Upper lobe of left lung (tissue), 6 donors: ENCODE results near the gene MTCL1. TPM values are rescaled to one million over a fixed set of nuclear protein-coding genes. Genes with fewer than 3 reads are reported as not detected.

Experiments
- ATAC-seq, 2 donors: fragments of 200-7000 bp; cut with Tn5 transposase; one replicate each; pipeline ENCODE4 v1.9.1; 2022; ENCODE audit warnings: mild to moderate bottlenecking in 2 of 2, moderate library complexity in 2 of 2; ENCODE audit not compliant: low FRiP score in 2 of 2
- DNase-seq, 2 donors: peaks; one replicate each; pipeline ENCODE4 v3.0.0-alpha.2; 2019 to 2020
- H3K27ac ChIP-seq, 4 donors: fragments of 200-600 bp; sonication (generic); one replicate each; pipeline ENCODE4 v1.5.1; 2016 to 2019
- H3K27me3 ChIP-seq, 4 donors: fragments of 200-600 bp; sonication (generic); one replicate each; pipeline ENCODE4 v1.5.1; 2017 to 2019
- H3K36me3 ChIP-seq, 4 donors: fragments of 200-600 bp; sonication (generic); one replicate each; pipeline ENCODE4 v1.5.1; 2016 to 2019
- H3K4me1 ChIP-seq, 4 donors: fragments of 200-600 bp; sonication (generic); one replicate each; pipeline ENCODE4 v1.5.1; 2018 to 2019
- H3K4me3 ChIP-seq, 4 donors: fragments of 200-600 bp; sonication (generic); one replicate each; pipeline ENCODE4 v1.5.1; 2017 to 2019; ENCODE audit warnings: mild to moderate bottlenecking in 2 of 4, moderate library complexity in 1 of 4
- H3K9me3 ChIP-seq, 4 donors: fragments of 200-600 bp; sonication (generic); one replicate each; pipeline ENCODE4 v1.5.1; 2018 to 2019
- EP300 ChIP-seq, 4 donors: sonication (generic); formaldehyde crosslinking; IDR thresholded peaks; one replicate each; pipeline ENCODE4 v1.5.1; 2017; ENCODE audit warnings: antibody characterized with exemption in 4 of 4, control low read depth in 2 of 4
- POLR2A ChIP-seq, 4 donors: fragments of 450-650 bp; IDR thresholded peaks; one replicate each; pipeline ENCODE4 v1.5.1; 2016 to 2017; ENCODE audit warnings: antibody characterized with exemption in 4 of 4, mild to moderate bottlenecking in 2 of 4
- POLR2AphosphoS5 ChIP-seq, 2 donors: sonication (generic); formaldehyde crosslinking; IDR thresholded peaks; one replicate each; pipeline ENCODE4 v1.5.1; 2017; ENCODE audit warnings: antibody characterized with exemption in 2 of 2
- WGBS, 2 donors: methylation state at CpG; one replicate each; pipeline ENCODE4 v1.1.5; 2017 to 2018; 5-methylcytosine and 5-hydroxymethylcytosine counted together
- total RNA-seq, 6 donors: library from RNA; depleted of rRNA in 4 of 6; stranded (reverse); fragments of >200 nt in 4 of 6; gene quantifications; one replicate each; pipeline versions ENCODE4 v1.1.0 to v1.2.1, GENCODE V29; 2016 to 2021
- TF ChIP-seq, protein P1 (sequence below), 6 experiments: fragments of 450-650 bp in 4 of 6; fragments of 200-600 bp in 2 of 6; sonication (generic) in 2 of 6; IDR thresholded peaks; one replicate each; pipeline ENCODE4 v1.5.1; 2016 to 2019; ENCODE audit warnings: antibody characterized with exemption in 6 of 6
- donor health status: DM: no; HTN: no; CAD: no; lungs with moderate emphysema.
- donor health status: DM: no; HTN: yes; CAD: no; lungs with severe emphysema.

The MTCL1 gene
- total RNA-seq, 6 donors from 2014 or later, result 4.5 to 17.9 (median 8.1) TPM

GRCh38 chr18:8721716-8722115 is 16.4 kb downstream of the MTCL1 start:
- TF ChIP-seq, protein P1, sequence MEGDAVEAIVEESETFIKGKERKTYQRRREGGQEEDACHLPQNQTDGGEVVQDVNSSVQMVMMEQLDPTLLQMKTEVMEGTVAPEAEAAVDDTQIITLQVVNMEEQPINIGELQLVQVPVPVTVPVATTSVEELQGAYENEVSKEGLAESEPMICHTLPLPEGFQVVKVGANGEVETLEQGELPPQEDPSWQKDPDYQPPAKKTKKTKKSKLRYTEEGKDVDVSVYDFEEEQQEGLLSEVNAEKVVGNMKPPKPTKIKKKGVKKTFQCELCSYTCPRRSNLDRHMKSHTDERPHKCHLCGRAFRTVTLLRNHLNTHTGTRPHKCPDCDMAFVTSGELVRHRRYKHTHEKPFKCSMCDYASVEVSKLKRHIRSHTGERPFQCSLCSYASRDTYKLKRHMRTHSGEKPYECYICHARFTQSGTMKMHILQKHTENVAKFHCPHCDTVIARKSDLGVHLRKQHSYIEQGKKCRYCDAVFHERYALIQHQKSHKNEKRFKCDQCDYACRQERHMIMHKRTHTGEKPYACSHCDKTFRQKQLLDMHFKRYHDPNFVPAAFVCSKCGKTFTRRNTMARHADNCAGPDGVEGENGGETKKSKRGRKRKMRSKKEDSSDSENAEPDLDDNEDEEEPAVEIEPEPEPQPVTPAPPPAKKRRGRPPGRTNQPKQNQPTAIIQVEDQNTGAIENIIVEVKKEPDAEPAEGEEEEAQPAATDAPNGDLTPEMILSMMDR (IDR thresholded peaks at IDR 0.05), result no peak
- TF ChIP-seq EP300 (IDR thresholded peaks at IDR 0.05) (no peak), POLR2AphosphoS5 (IDR thresholded peaks at IDR 0.05) (no peak), POLR2A (IDR thresholded peaks at IDR 0.05) (no peak)
- H3K27me3 ChIP-seq, result no peaks in the 10 kb centered on the region
- no peaks in the 10 kb centered on the region for H3K36me3 ChIP-seq
- no peak overlapping the region for H3K4me3 ChIP-seq
- no peaks in the 10 kb centered on the region for H3K4me1 ChIP-seq
- no peak overlapping the region for H3K27ac ChIP-seq
- no peaks in the 10 kb centered on the region for H3K9me3 ChIP-seq
- WGBS, 2 donors, result 90 to 97% methylated on average over 5 of the region's 5 CpGs
- no peak for DNase-seq
- no peak for ATAC-seq

DNA sequence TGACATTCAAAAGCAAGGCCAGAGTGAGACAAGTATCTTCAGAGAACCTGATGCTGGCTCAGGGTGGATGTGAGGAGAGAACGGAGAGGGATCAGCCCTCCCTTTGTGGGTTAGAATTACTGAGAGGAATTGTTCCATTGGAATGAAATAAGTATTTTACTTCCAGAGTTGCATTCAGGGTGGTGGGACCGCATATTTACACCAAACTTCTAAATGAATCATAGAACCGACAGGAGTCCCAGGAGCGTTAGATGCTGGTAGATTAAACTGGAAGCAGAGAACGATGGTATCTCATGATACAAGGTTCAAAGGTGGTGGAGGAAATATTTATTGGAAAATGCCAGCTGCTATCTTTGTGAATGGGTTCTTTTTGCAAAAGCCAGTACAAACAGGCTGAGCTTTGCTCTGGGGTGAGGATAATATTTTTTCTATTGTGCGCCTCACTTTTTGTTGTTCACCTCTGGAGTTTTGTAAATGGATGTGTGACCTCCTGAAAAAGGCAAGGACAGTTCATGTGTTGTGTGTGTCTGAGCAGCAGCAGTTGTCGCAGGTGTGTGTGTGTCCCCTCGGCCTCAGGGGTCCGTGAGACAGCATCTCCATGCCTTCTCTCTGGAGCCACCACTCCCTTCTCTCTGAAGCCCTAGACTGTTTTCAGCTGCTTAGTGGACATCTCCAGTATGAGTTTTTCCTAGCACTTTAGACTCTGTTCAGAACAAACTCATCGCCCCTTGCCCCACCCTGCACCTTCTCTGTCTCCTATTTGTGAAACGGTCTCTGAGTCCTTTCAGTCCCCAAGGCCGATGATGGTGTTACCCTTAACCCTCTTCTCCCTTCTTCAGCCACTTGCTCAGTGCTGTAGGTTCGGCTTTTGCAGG is 17.8 kb downstream of the MTCL1 start:
- H3K27ac ChIP-seq, result no peak overlapping the region
- TF ChIP-seq EP300 (IDR thresholded peaks at IDR 0.05) (no peak), POLR2A (IDR thresholded peaks at IDR 0.05) (no peak), POLR2AphosphoS5 (IDR thresholded peaks at IDR 0.05) (no peak)
- TF ChIP-seq, protein P1 (IDR thresholded peaks at IDR 0.05), result no peak
- 91 to 94% methylated on average over 13 of the region's 13 CpGs for WGBS, 2 donors
- ATAC-seq (no peak), DNase-seq (no peak)
- no peaks in the 10 kb centered on the region for H3K27me3 ChIP-seq
- no peaks in the 10 kb centered on the region for H3K4me1 ChIP-seq
- H3K36me3 ChIP-seq, result no peaks in the 10 kb centered on the region
- no peaks in the 10 kb centered on the region for H3K9me3 ChIP-seq
- no peak overlapping the region for H3K4me3 ChIP-seq

DNA sequence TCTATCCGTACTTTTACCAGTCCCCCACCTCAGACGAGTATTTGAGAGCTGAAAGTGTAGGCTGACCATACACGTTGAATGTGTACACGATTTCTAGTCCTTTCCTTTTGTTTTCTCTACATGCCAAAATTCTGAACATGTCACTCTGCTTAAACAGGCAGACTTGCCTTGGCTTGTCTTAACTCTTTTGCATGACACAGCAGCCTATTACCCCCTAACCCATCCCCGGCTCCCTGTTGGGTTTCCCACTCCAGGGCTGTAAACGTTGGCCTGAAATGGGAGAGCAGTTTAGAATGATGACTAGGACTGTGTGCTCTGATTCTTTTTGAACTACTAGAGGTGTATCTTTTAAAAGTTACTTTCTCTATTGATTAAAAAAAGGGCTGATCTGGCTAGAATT is 19.1 kb downstream of the MTCL1 start:
- DNase-seq (no peak), ATAC-seq (no peak)
- Histone ChIP-seq H3K27ac (no peak overlapping the region), H3K27me3 (no peaks in the 10 kb centered on the region), H3K4me1 (no peaks in the 10 kb centered on the region), H3K9me3 (no peaks in the 10 kb centered on the region), H3K36me3 (no peaks in the 10 kb centered on the region), H3K4me3 (no peak overlapping the region)
- no peak for TF ChIP-seq EP300 (IDR thresholded peaks at IDR 0.05)
- TF ChIP-seq POLR2A (IDR thresholded peaks at IDR 0.05), result no peak
- no peak for TF ChIP-seq POLR2AphosphoS5 (IDR thresholded peaks at IDR 0.05)
- TF ChIP-seq, protein P1 (IDR thresholded peaks at IDR 0.05), result no peak
- 88 to 90% methylated on average over 6 of the region's 6 CpGs for WGBS, 2 donors

- TF ChIP-seq EP300 (IDR thresholded peaks at IDR 0.05) (no peak), POLR2AphosphoS5 (IDR thresholded peaks at IDR 0.05) (no peak), POLR2A (IDR thresholded peaks at IDR 0.05) (no peak)
- TF ChIP-seq, protein P1 (IDR thresholded peaks at IDR 0.05), result no peak
- no peaks in the 10 kb centered on the region for H3K27me3 ChIP-seq
- no peak overlapping the region for H3K27ac ChIP-seq
- H3K4me1 ChIP-seq, result peaks cover 0 to 13% (median 9%) of the 10 kb centered on the region in 4 donors
- H3K4me3 ChIP-seq, result no peak overlapping the region
- ATAC-seq (no peak), DNase-seq (peak in 1 of 2 donors; percentile 45)
- H3K36me3 ChIP-seq, result no peaks in the 10 kb centered on the region
- no peaks in the 10 kb centered on the region for H3K9me3 ChIP-seq
- WGBS, 2 donors, result 96 to 98% methylated on average over 17 of the region's 17 CpGs
These were observed 20.9 kb downstream of the MTCL1 start for GRCh38 chr18:8726281-8726680.
